OCI-LY3 (cell line): Measurements from ENCODE around the gene ZNRD2.

Source experiments
- H2AFZ ChIP-seq: fragments of 200-600, 300-600 bp; shearing (Covaris generic); 2 replicates; pipeline ENCODE4 v1.6.0; 2014; ENCODE audit warnings: antibody characterized with exemption, low read depth, low read length
- H3K27ac ChIP-seq: fragments of 200-600, 300-600 bp; sonication (generic); 2 replicates; pipeline ENCODE4 v1.5.1; 2014; ENCODE audit warnings: mild to moderate bottlenecking, low read length, moderate library complexity, mixed read lengths
- H3K27me3 ChIP-seq: fragments of 200-600, 300-600 bp; sonication (generic); 2 replicates; pipeline ENCODE4 v1.6.1; 2014; ENCODE audit warnings: low read depth, low read length, mixed read lengths
- H3K36me3 ChIP-seq: fragments of 200-600, 300-600 bp; sonication (generic); replicated peaks from 2 replicates; pipeline ENCODE3; 2014; ENCODE audit warnings: low read depth, low read length, mixed read lengths
- H3K4me1 ChIP-seq: fragments of 300-600, 200-600 bp; sonication (generic); 2 replicates; pipeline ENCODE4 v1.6.1; 2014; ENCODE audit warnings: low read length, mixed read lengths
- H3K4me2 ChIP-seq: fragments of 200-600, 300-600 bp; sonication (generic); 2 replicates; pipeline ENCODE4 v1.6.1; 2014; ENCODE audit warnings: low read length, mixed read lengths
- H3K4me3 ChIP-seq: fragments of 300-600, 200-600 bp; sonication (generic); 2 replicates; pipeline ENCODE4 v1.5.1; 2014; ENCODE audit warnings: antibody characterized with exemption, mild to moderate bottlenecking, low read length, moderate library complexity
- H3K79me2 ChIP-seq: fragments of 300-600, 200-600 bp; shearing (Covaris generic); 2 replicates; pipeline ENCODE4 v1.6.1; 2014; ENCODE audit warnings: mild to moderate bottlenecking, low read length, mixed read lengths
- H3K9ac ChIP-seq: fragments of 300-600, 200-600 bp; shearing (Covaris generic); 2 replicates; pipeline ENCODE4 v1.6.0; 2014; ENCODE audit warnings: mild to moderate bottlenecking, low read length, moderate library complexity
- H3K9me3 ChIP-seq: fragments of 200-600, 300-600 bp; shearing (Covaris generic); 2 replicates; pipeline ENCODE4 v1.6.1; 2014; ENCODE audit warnings: low read length, mixed read lengths; ENCODE audit not compliant: insufficient read depth
- H4K20me1 ChIP-seq: fragments of 200-600, 300-600 bp; sonication (generic); 2 replicates; pipeline ENCODE4 v1.6.1; 2016; ENCODE audit warnings: low read length, mixed read lengths; ENCODE audit not compliant: insufficient read depth
- CTCF ChIP-seq: fragments of 200-600, 300-600 bp; sonication (generic); IDR thresholded peaks from 2 replicates; pipeline ENCODE4 v1.5.1; 2014; ENCODE audit warnings: antibody characterized with exemption, low read length, low read depth
- EZH2phosphoT487 ChIP-seq: fragments of 200-600 bp; shearing (Covaris generic); IDR thresholded peaks from 2 replicates; pipeline ENCODE4 v1.6.1; 2018; ENCODE audit warnings: antibody characterized with exemption, mixed run types, low read depth

Gene ZNRD2

GRCh38 chr11:65545853-65546216 is 24.4 kb upstream of the ZNRD2 start:
- peaks cover 16% of the 10 kb centered on the region for H3K4me1 ChIP-seq
- H3K9me3 ChIP-seq = no peaks in the 10 kb centered on the region
- peak overlapping the region; percentile 98 for H3K4me2 ChIP-seq
- H3K4me3 ChIP-seq = peak overlapping the region; percentile 80
- no peaks in the 10 kb centered on the region for H3K79me2 ChIP-seq
- H4K20me1 ChIP-seq = no peaks in the 10 kb centered on the region
- no peak for TF ChIP-seq EZH2phosphoT487
- TF ChIP-seq CTCF = no peak
- H3K27ac ChIP-seq = no peak overlapping the region
- H3K36me3 ChIP-seq = no peaks in the 10 kb centered on the region
- H3K27me3 ChIP-seq = peaks cover 23% of the 10 kb centered on the region
- H3K9ac ChIP-seq = peak overlapping the region; percentile 58
- H2AFZ ChIP-seq = 0 out of 2 replicates have a peak overlapping the region, but pooled peaks have one; percentile 28

- H2AFZ ChIP-seq = peak overlapping the region; percentile 28; the same call in 1 of the 2 replicates
- H4K20me1 ChIP-seq = no peaks in the 10 kb centered on the region
- no peaks in the 10 kb centered on the region for H3K9me3 ChIP-seq
- peak overlapping the region; percentile 80 for H3K4me3 ChIP-seq
- no peaks in the 10 kb centered on the region for H3K79me2 ChIP-seq
- TF ChIP-seq EZH2phosphoT487 (no peak), CTCF (no peak)
- peaks cover 10% of the 10 kb centered on the region for H3K4me1 ChIP-seq
- peak overlapping the region; percentile 58 for H3K9ac ChIP-seq
- H3K36me3 ChIP-seq = no peaks in the 10 kb centered on the region
- peaks cover 23% of the 10 kb centered on the region for H3K27me3 ChIP-seq
- no peak overlapping the region for H3K27ac ChIP-seq
- peak overlapping the region; percentile 98 for H3K4me2 ChIP-seq
Observed at GRCh38 chr11:65546217-65546958, 23.9 kb upstream of the ZNRD2 start.

GRCh38 chr11:65547446-65548125 is 22.7 kb upstream of the ZNRD2 start:
- peak; percentile 24; the same call in 1 of the 2 replicates for TF ChIP-seq CTCF
- no peak for TF ChIP-seq EZH2phosphoT487
- Histone ChIP-seq H3K9me3 (no peaks in the 10 kb centered on the region), H3K79me2 (no peaks in the 10 kb centered on the region), H4K20me1 (no peaks in the 10 kb centered on the region), H3K9ac (no peak overlapping the region), H3K4me3 (no peak overlapping the region), H3K4me1 (peaks cover 19% of the 10 kb centered on the region), H2AFZ (no peak overlapping the region), H3K4me2 (no peak overlapping the region; the same call in 1 of the 2 replicates), H3K36me3 (no peaks in the 10 kb centered on the region), H3K27me3 (peaks cover 23% of the 10 kb centered on the region), H3K27ac (no peak overlapping the region)

- no peaks in the 10 kb centered on the region for H4K20me1 ChIP-seq
- H2AFZ ChIP-seq = no peak overlapping the region
- peaks cover 23% of the 10 kb centered on the region for H3K27me3 ChIP-seq
- H3K9ac ChIP-seq = no peak overlapping the region
- H3K4me1 ChIP-seq = peaks cover 19% of the 10 kb centered on the region
- no peaks in the 10 kb centered on the region for H3K9me3 ChIP-seq
- no peaks in the 10 kb centered on the region for H3K79me2 ChIP-seq
- H3K27ac ChIP-seq = no peak overlapping the region
- H3K4me2 ChIP-seq = no peak overlapping the region
- no peak overlapping the region for H3K4me3 ChIP-seq
- no peaks in the 10 kb centered on the region for H3K36me3 ChIP-seq
- no peak for TF ChIP-seq CTCF
- no peak for TF ChIP-seq EZH2phosphoT487
Observed at GRCh38 chr11:65548395-65548794, 21.9 kb upstream of the ZNRD2 start.
